PFSK-1 (cell line): ENCODE measurements around the gene MICU1.

ENCODE experiments used
- FOXP2 ChIP-seq: optimal IDR thresholded peaks from 2 replicates; pipeline ENCODE3; 2011; ENCODE audit warnings: borderline replicate concordance, control low read depth, inconsistent platforms; ENCODE audit not compliant: insufficient read depth; ENCODE audit errors: extremely low read length, extremely low read depth
- POLR2AphosphoS5 ChIP-seq: IDR thresholded peaks from 2 replicates; pipeline ENCODE4 v1.6.1; 2012; ENCODE audit warnings: low read depth, mild to moderate bottlenecking, control low read depth, low read length, moderate library complexity
- SIN3A ChIP-seq: IDR thresholded peaks from 2 replicates; pipeline ENCODE4 v1.6.1; 2012; ENCODE audit warnings: mild to moderate bottlenecking, low read length, moderate library complexity, borderline replicate concordance; ENCODE audit not compliant: insufficient read depth
- TAF1 ChIP-seq: IDR thresholded peaks from 2 replicates; pipeline ENCODE4 v1.6.1; 2012; ENCODE audit warnings: low read length, control low read depth, borderline replicate concordance; ENCODE audit not compliant: insufficient read depth
- TF ChIP-seq, protein P1 (sequence below), 2 experiments: IDR thresholded peaks; 2 replicates each; pipeline versions ENCODE4 v1.6.1 to v1.8.0; 2011 to 2012; ENCODE audit warnings: low read depth in 2 of 2, low read length in 2 of 2, control low read depth in 1 of 2, inconsistent platforms in 1 of 2, mild to moderate bottlenecking in 1 of 2, moderate library complexity in 1 of 2; ENCODE audit not compliant: insufficient read depth in 1 of 2

MICU1 gene

DNA sequence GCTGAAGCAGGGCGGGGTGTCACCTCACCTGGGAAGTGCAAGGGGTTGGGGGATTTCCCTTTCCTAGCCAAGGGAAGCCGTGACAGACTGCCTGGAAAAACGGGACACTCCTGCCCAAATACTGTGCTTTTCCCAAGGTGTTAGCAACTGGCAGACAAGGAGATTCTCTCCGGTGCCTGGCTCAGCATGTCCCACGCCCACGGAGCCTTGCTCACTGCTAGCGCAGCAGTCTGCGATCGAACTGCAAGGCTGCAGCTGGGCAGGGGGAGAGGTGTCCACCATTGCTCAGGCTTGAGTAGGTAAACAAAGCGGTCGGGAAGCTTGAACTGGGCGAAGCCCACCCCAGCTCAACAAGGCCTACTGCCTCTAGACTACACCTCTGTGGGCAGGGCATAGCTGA, 190.3 kb downstream of the MICU1 start:
- TF ChIP-seq, protein P1, sequence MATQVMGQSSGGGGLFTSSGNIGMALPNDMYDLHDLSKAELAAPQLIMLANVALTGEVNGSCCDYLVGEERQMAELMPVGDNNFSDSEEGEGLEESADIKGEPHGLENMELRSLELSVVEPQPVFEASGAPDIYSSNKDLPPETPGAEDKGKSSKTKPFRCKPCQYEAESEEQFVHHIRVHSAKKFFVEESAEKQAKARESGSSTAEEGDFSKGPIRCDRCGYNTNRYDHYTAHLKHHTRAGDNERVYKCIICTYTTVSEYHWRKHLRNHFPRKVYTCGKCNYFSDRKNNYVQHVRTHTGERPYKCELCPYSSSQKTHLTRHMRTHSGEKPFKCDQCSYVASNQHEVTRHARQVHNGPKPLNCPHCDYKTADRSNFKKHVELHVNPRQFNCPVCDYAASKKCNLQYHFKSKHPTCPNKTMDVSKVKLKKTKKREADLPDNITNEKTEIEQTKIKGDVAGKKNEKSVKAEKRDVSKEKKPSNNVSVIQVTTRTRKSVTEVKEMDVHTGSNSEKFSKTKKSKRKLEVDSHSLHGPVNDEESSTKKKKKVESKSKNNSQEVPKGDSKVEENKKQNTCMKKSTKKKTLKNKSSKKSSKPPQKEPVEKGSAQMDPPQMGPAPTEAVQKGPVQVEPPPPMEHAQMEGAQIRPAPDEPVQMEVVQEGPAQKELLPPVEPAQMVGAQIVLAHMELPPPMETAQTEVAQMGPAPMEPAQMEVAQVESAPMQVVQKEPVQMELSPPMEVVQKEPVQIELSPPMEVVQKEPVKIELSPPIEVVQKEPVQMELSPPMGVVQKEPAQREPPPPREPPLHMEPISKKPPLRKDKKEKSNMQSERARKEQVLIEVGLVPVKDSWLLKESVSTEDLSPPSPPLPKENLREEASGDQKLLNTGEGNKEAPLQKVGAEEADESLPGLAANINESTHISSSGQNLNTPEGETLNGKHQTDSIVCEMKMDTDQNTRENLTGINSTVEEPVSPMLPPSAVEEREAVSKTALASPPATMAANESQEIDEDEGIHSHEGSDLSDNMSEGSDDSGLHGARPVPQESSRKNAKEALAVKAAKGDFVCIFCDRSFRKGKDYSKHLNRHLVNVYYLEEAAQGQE (IDR thresholded peaks at IDR 0.05; ENCODE audit: insufficient read depth in 1 of 2, low read depth in 2 of 2, low read length in 2 of 2), result no peak
- TF ChIP-seq TAF1 (no peak), POLR2AphosphoS5 (no peak), FOXP2 (no peak), SIN3A (no peak)

DNA sequence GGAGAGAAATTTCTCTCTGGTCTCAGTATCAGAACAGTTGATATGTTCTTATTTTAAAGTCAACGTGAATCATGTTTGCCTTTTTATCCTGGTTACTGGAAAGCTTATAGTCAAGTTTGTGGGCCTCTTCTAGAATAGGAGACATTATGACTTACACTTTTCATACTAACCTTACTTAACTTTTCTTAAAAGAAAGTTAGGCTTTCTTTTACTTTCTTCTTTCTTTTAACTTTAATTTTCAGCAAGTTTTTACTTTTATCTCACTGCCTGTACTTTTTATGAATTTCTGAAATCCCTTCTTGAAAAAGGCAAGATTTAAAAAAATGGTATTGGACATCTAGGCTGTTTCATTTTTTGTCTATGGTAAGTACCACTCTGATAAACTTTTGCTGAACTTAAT, 195.9 kb downstream of the MICU1 start:
- TF ChIP-seq, protein P1 (IDR thresholded peaks at IDR 0.05; ENCODE audit: insufficient read depth in 1 of 2, low read depth in 2 of 2, low read length in 2 of 2), result no peak
- TF ChIP-seq SIN3A (no peak), TAF1 (no peak), FOXP2 (no peak), POLR2AphosphoS5 (no peak)

- TF ChIP-seq TAF1, result no peak
- TF ChIP-seq FOXP2, result no peak
Observed at GRCh38 chr10:72426986-72427385, 198.9 kb downstream of the MICU1 start.

GRCh38 chr10:72425133-72425532, 200.7 kb downstream of the MICU1 start:
- TF ChIP-seq POLR2AphosphoS5, result no peak
- TF ChIP-seq TAF1, result no peak
- TF ChIP-seq, protein P1 (IDR thresholded peaks at IDR 0.05; ENCODE audit: insufficient read depth in 1 of 2, low read depth in 2 of 2, low read length in 2 of 2), result no peak
- no peak for TF ChIP-seq FOXP2
- TF ChIP-seq SIN3A, result no peak

DNA sequence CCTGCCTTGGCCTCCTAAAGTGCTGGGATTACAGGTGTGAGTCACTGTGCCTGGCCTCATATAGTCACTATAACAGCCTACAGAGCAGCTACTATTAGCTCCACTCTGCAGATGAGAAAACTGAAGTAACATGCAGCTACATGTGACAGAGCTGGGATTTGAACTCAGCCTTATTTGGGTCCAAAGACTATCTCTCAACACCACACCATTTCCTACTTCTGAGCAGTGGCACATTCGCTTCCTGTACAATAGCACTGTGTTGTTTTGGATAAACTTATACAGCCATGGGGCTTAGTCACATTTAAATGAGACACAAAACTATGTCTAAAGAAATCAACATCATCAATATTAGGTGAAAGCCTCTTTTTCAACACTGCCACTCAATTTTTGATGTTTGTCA, 201.3 kb downstream of the MICU1 start:
- no peak for TF ChIP-seq FOXP2
- TF ChIP-seq SIN3A, result no peak
- no peak for TF ChIP-seq TAF1

- TF ChIP-seq FOXP2, result no peak
- TF ChIP-seq SIN3A, result no peak
- TF ChIP-seq, protein P1 (IDR thresholded peaks at IDR 0.05; ENCODE audit: insufficient read depth in 1 of 2, low read depth in 2 of 2, low read length in 2 of 2), result no peak
- TF ChIP-seq TAF1, result no peak
- no peak for TF ChIP-seq POLR2AphosphoS5
Observed at GRCh38 chr10:72423426-72423825, 202.5 kb downstream of the MICU1 start.
